ENCODE results near the gene RIBC2.
"Not testable (repeated sequence)": the region's sequence is repeated elsewhere in the genome, so short reads cannot be mapped to it uniquely, and the experiment has no call there.

DNA sequence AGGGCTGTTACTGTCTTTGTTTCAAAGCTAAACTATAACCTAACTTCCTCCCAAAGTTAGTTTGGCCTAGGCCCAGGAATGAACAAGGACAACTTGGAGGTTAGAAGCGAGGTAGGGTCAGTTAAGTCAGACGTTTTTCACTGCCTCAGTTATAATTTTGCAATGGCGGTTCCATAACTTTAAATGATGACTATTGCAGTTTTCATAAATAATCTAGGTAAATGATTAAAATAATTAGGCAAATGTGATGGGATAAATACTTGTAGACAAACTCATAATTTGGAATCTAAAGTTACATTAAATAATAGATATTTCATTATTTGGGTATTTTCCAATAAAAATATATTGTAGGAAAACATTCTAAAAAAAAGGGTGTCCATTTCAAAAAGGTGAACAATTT lies 39.9 kb upstream of the RIBC2 start:
- TF ChIP-seq, protein P1, sequence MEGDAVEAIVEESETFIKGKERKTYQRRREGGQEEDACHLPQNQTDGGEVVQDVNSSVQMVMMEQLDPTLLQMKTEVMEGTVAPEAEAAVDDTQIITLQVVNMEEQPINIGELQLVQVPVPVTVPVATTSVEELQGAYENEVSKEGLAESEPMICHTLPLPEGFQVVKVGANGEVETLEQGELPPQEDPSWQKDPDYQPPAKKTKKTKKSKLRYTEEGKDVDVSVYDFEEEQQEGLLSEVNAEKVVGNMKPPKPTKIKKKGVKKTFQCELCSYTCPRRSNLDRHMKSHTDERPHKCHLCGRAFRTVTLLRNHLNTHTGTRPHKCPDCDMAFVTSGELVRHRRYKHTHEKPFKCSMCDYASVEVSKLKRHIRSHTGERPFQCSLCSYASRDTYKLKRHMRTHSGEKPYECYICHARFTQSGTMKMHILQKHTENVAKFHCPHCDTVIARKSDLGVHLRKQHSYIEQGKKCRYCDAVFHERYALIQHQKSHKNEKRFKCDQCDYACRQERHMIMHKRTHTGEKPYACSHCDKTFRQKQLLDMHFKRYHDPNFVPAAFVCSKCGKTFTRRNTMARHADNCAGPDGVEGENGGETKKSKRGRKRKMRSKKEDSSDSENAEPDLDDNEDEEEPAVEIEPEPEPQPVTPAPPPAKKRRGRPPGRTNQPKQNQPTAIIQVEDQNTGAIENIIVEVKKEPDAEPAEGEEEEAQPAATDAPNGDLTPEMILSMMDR (IDR thresholded peaks at IDR 0.05) = not testable (repeated sequence)
- TF ChIP-seq POLR2A (IDR thresholded peaks at IDR 0.05) = not testable (repeated sequence)

Data from body of pancreas (tissue), 4 donors.